ENCODE results near the gene KDF1. TPM values are rescaled to one million over a fixed set of nuclear protein-coding genes. Genes with fewer than 3 reads are reported as not detected.
A peak's percentile ranks its signal among the peaks of the same experiment; 100 is the strongest.

KDF1 gene
- total and polyA plus RNA-seq, 2 of the 13 experiments (the other 11 are each of a cell fraction or from before 2014, with no cell fraction given): 1.9 to 4.9 TPM

- TF ChIP-seq EHMT2 (IDR thresholded peaks at IDR 0.05; ENCODE audit: borderline replicate concordance, low read depth, low read length) (no peak), KDM2A (CRISPR knock-in tag; IDR thresholded peaks at IDR 0.05; ENCODE audit: borderline replicate concordance, low read depth) (peak; percentile 64; the same call in 1 of the 2 replicates), YEATS4 (CRISPR knock-in tag; IDR thresholded peaks at IDR 0.05; ENCODE audit: borderline replicate concordance) (peak; percentile 78), POLR2AphosphoS5 (IDR thresholded peaks at IDR 0.05; ENCODE audit: low read depth, low read length) (peak; percentile 94), HOXA7 (CRISPR knock-in tag; IDR thresholded peaks at IDR 0.05) (no peak), KLF12 (CRISPR knock-in tag; IDR thresholded peaks at IDR 0.05; ENCODE audit: borderline replicate concordance) (peak; percentile 94), RXRA (CRISPR knock-in tag; IDR thresholded peaks at IDR 0.05) (peak; percentile 98), MAFF (IDR thresholded peaks at IDR 0.05; ENCODE audit: low read depth, low read length) (no peak), MZF1 (CRISPR knock-in tag; IDR thresholded peaks at IDR 0.05; ENCODE audit: borderline replicate concordance) (no peak), ZNF790 (CRISPR knock-in tag; IDR thresholded peaks at IDR 0.05; ENCODE audit: borderline replicate concordance) (0 out of 2 replicates have a peak, but pooled peaks have one; percentile 62), TMF1 (CRISPR knock-in tag; IDR thresholded peaks at IDR 0.05; ENCODE audit: low read depth) (peak; percentile 76; the same call in 1 of the 2 replicates), MED8 (CRISPR knock-in tag; IDR thresholded peaks at IDR 0.05; ENCODE audit: insufficient replicate concordance) (peak; percentile 70), ZNF430 (CRISPR knock-in tag; IDR thresholded peaks at IDR 0.05) (no peak), SKI (IDR thresholded peaks at IDR 0.05; ENCODE audit: partially characterized antibody) (peak; percentile 98), ZNF383 (CRISPR knock-in tag; IDR thresholded peaks at IDR 0.05; ENCODE audit: borderline replicate concordance) (no peak), PAWR (CRISPR knock-in tag; IDR thresholded peaks at IDR 0.05; ENCODE audit: borderline replicate concordance) (no peak), ZNF766 (CRISPR knock-in tag; IDR thresholded peaks at IDR 0.05; ENCODE audit: borderline replicate concordance) (peak; percentile 96), ZMYM3 (CRISPR knock-in tag; IDR thresholded peaks at IDR 0.05) (no peak), ZNF672 (CRISPR knock-in tag; IDR thresholded peaks at IDR 0.05) (no peak), ZNF513 (CRISPR knock-in tag; conservative IDR thresholded peaks at IDR 0.05) (peak; percentile 73; the same call in 1 of the 2 replicates), TCF7L2 (IDR thresholded peaks at IDR 0.05; ENCODE audit: low read depth, low read length) (no peak), PBX3 (CRISPR knock-in tag; IDR thresholded peaks at IDR 0.05; ENCODE audit: borderline replicate concordance) (peak; percentile 49; the same call in 1 of the 2 replicates), POLR2AphosphoS2 (IDR thresholded peaks at IDR 0.05; ENCODE audit: low read depth, low read length) (no peak), ZNF484 (CRISPR knock-in tag; IDR thresholded peaks at IDR 0.05; ENCODE audit: borderline replicate concordance, low read depth) (no peak), RFX3 (CRISPR knock-in tag; IDR thresholded peaks at IDR 0.05) (no peak), RAD21 (CRISPR knock-in tag; IDR thresholded peaks at IDR 0.05) (peak; percentile 68), HMG20A (CRISPR knock-in tag; IDR thresholded peaks at IDR 0.05; ENCODE audit: borderline replicate concordance) (peak; percentile 67; the same call in 1 of the 2 replicates), ZNF264 (CRISPR knock-in tag; IDR thresholded peaks at IDR 0.05) (peak; percentile 64; the same call in 1 of the 2 replicates), RBAK (CRISPR knock-in tag; IDR thresholded peaks at IDR 0.05) (no peak), ATM (IDR thresholded peaks at IDR 0.05; ENCODE audit: borderline replicate concordance) (no peak)
Observed at GRCh38 chr1:26993237-26994019, 33.2 kb upstream of the KDF1 start, which contains the start of gene TRNP1 (continued).
